CD4-positive, alpha-beta T cell treated with Interleukin-17A for 1 hour (primary cell): ENCODE measurements around the gene KISS1R.
"Not testable (repeated sequence)": the region's sequence is repeated elsewhere in the genome, so short reads cannot be mapped to it uniquely, and the experiment has no call there.

Source experiments
- DNase-seq: peaks from one replicate; pipeline ENCODE4 v3.0.0-alpha.2; 2020

Gene KISS1R

DNA sequence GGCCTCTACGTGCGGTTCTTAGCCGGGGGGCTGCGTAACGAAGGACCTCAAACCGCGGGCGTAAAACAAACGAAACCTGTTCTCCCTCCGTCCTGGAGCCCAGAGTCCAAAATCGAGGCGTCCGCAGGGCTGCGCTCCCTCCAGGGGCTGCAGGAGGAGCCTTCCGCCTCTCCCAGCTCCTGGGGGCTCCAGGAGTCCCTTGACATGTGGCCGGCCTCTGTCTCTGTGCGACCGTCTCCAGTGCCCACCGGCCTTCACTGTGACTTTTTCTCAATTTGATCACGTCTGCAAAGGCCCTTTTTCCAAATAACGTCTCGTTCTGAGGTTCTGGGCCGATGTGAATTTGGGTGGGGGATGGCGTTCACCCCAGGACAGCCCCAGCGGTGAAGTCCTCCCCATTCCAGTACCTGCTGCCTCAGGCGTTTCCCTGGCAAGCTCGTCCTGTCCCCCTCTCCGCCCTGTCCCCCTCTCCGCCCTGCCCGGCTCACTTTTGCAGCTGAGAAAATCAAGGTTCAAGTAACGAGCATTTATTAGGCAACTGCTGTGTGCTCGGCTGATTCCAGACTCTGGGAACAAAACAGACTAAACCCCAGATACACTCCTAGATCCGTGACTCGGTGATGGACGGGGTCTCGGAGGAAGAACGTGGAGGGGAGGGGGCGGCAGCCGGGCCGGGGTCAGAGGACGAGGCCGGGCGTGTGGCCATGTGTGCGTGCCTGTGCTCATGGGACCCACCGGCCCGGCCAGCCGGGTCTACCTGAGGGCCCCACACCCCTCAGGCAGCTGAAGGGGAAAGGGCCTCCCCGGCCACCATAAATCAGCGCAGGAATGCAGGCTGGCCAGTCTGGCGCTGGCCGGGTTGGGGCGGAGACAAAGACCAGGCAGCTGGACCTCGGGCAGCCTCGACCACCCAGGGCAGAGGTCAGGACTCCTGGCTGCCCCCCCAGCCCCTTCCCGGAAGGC, 39.0 kb downstream of the KISS1R start:
- DNase-seq: no peak

GRCh38 chr19:956766-957440, 39.8 kb downstream of the KISS1R start:
- DNase-seq: no peak

DNA sequence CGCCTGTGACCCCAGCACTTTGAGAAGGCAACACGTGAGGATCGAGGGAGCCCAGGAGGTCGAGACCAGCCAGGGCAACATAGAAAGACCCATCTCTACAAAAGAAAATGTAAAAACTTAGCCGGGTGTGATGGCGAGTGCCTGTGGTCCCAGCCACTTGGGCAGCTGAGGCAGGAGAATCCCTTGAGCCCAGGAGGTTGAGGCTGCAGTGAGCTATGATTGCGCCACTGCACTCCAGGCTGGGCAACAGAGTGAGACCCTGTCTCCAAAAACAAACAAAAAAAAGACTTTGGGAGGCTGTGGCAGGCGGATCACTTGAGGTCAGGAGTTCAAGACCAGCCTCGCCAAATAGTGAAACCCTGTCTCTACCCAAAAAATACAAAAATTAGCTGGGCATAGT, 40.4 kb downstream of the KISS1R start:
- DNase-seq: not testable (repeated sequence)

DNA sequence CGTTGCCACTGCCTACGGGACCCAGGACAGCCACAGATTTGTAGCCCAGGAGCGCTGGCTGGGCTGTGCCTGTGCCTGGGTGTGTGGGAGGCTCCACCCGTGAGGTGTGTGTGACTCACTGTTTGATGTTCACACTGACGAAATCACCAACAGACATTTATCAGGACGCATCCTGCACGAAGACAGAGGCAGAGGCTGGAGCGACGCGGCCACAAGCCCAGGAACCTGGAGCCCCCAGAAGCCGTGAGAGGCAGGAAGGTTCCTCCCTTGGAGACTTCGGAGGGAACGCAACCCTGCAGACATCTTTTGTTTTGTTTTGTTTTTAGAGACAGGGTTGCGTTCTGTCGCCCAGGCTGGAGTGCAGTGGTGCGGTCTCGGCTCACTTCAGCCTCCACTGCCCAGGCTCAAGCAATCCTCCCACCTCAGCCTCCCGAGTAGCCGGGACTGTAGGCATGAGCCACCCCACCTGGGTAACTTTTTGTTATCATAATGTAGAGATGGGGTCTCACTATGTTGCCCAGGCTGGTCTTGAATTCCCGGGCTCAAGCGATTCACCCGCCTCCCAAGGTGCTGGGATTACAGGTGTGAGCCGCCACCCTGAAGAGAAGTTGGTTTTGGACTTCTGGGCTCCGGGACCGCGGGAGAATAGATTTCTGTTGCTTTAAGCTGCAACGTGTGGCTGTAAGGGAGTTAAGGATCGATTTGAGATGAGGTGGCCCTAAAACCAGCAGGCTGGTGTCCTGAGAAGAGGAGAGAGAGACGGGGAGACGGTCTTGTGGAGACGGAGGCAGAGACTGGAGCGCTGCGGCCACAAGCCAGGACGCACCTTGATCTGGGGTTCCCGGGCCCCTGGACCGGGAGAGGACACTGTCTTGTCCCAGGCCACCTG, 42.1 kb downstream of the KISS1R start:
- DNase-seq: no peak

DNA sequence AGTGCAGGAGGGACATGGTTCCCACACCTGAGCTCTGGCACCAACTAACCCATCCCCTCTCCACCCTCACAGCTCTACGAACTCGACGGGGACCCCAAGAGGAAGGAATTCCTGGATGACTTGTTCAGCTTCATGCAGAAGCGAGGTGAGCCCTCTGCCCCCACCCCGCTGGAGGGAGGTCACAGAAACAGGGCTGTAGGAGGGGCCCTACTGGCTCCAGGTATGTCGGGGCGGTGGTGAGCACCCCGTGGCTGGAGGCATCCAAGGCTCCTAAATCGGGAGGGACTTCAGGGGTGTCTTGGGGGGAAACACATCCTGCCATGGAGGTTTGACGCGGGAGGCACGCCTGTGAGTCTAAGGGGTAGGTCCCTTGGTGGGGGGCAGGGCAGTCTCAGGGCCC, 42.9 kb downstream of the KISS1R start:
- DNase-seq: no peak

DNA sequence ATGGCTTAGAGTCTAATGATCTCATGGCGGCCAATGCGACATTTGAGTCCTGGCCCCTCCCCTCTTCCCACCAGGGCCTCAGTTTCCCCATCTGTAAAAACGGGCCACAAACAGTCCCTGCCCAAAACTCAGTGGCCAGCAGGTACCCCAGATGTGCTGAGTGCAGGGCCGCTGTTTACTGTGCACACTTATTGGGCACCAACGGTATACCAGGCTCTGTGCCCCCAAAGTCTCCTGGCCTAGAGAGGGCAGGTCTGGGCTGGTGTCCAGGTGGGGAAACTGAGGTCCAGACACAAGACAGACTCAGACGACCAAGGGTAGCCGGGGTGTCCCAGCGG, 43.4 kb downstream of the KISS1R start:
- DNase-seq: no peak

DNA sequence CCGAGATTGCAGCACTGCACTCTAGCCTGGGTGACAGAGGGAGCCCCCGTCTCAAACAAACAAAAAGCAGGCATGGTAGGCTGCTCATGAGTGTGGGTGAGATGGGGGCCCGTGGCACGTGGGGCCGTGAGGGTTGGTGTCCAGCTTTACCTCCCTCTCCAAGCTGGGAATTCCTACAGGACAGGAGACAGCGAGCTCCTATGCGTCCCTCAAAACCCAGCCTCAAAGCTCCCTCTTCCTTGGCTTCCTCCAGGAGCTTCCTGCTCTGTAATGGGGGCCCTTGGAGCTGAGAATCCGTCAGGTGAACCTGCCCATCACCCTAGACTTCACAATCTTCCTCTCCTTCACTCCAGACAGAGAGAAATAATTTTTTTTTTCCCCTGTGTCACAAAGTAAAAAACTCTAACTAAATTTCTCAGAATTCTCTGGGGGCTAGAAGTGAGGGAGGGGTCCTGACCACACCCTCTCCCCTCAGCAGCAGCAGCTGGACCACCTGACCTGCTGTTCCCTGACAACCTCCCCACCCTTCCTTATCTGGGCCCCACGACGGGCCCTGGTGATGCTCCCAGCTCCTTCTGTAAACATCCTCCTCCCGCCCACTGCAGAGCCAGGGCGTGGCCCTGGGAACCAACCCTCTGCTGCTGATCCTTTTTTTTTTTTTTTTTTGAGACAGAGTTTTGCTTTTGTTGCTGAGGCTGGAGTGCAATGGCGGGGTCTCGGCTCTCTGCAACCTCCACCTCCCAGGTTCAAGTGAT, 44.9 kb downstream of the KISS1R start:
- DNase-seq: no peak

GRCh38 chr19:962683-963400, 45.7 kb downstream of the KISS1R start:
- no peak for DNase-seq

GRCh38 chr19:963486-963951, 46.4 kb downstream of the KISS1R start:
- DNase-seq: no peak

DNA sequence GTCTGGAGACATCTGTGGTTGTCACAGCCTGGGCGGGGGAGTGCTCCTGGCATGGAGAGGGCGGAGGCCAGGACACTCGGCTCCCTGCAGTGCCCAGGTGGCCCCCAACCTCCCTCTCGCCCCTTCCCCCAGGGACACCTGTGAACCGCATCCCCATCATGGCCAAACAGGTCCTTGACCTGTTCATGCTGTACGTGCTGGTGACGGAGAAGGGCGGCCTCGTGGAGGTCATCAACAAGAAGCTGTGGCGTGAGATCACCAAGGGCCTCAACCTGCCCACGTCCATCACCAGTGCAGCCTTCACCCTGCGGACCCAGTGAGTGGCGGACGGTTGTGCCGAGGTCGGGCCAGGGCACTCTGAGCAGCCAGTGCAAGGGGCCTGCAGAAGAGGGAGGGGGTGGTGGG, 47.0 kb downstream of the KISS1R start:
- no peak for DNase-seq

GRCh38 chr19:964761-965694, 47.9 kb downstream of the KISS1R start:
- DNase-seq: peak; percentile 9

DNA sequence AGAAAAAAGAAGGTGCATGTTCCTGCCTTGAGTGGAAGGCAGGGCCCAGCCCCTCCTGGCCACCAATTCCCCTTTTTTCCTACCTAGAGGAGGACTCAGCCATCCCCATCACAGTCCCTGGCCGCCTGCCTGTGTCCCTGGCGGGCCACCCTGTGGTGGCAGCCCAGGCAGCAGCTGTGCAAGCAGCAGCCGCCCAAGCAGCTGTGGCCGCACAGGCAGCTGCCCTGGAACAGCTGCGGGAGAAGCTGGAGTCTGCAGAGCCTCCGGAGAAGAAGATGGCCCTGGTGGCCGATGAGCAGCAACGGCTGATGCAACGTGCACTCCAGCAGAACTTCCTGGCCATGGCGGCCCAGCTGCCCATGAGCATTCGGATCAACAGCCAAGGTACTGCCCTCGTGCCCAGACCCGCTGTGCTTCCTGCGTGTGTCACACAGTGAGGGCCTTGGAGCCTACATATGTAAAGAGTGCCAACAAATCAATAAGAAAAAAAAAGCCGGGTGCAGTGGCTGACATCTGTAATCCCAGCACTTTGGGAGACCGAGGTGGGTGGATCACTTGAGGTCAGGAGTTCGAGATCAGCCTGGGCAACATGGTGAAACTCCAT, 49.5 kb downstream of the KISS1R start:
- no peak for DNase-seq
